ENCODE results near the gene OLFM4. TPM values are rescaled to one million over a fixed set of nuclear protein-coding genes. Genes with fewer than 3 reads are reported as not detected.

The OLFM4 gene
- total and polyA plus RNA-seq, 2 experiments from 2014 or later = not detected

DNA sequence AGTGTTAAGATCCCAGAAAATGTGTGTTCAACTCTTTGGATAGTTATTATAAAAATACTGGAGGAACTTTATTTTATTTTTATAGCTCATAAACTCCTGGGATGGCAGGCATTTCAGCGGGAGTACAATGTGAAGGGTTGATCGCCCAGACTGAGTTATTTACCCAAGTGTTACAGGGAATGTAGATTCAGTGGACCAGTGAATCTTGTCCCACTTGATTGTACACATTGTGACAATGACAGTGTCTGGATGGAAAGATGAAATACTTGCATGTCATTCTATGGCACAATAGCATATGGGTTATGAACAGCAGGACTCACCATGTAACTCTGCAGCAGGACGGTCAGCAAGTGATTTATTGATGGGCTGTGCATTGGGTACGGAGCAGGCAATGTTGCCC is 20.3 kb downstream of the OLFM4 start (continued):
- TF ChIP-seq STAT1 (IDR thresholded peaks at IDR 0.05; ENCODE audit: unreplicated experiment) (no peak), POLR2AphosphoS5 (IDR thresholded peaks at IDR 0.05; ENCODE audit: low read depth) (no peak)
- TF ChIP-seq, protein P1, sequence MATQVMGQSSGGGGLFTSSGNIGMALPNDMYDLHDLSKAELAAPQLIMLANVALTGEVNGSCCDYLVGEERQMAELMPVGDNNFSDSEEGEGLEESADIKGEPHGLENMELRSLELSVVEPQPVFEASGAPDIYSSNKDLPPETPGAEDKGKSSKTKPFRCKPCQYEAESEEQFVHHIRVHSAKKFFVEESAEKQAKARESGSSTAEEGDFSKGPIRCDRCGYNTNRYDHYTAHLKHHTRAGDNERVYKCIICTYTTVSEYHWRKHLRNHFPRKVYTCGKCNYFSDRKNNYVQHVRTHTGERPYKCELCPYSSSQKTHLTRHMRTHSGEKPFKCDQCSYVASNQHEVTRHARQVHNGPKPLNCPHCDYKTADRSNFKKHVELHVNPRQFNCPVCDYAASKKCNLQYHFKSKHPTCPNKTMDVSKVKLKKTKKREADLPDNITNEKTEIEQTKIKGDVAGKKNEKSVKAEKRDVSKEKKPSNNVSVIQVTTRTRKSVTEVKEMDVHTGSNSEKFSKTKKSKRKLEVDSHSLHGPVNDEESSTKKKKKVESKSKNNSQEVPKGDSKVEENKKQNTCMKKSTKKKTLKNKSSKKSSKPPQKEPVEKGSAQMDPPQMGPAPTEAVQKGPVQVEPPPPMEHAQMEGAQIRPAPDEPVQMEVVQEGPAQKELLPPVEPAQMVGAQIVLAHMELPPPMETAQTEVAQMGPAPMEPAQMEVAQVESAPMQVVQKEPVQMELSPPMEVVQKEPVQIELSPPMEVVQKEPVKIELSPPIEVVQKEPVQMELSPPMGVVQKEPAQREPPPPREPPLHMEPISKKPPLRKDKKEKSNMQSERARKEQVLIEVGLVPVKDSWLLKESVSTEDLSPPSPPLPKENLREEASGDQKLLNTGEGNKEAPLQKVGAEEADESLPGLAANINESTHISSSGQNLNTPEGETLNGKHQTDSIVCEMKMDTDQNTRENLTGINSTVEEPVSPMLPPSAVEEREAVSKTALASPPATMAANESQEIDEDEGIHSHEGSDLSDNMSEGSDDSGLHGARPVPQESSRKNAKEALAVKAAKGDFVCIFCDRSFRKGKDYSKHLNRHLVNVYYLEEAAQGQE (IDR thresholded peaks at IDR 0.05; ENCODE audit: unreplicated experiment) = no peak
- TF ChIP-seq, protein P2, sequence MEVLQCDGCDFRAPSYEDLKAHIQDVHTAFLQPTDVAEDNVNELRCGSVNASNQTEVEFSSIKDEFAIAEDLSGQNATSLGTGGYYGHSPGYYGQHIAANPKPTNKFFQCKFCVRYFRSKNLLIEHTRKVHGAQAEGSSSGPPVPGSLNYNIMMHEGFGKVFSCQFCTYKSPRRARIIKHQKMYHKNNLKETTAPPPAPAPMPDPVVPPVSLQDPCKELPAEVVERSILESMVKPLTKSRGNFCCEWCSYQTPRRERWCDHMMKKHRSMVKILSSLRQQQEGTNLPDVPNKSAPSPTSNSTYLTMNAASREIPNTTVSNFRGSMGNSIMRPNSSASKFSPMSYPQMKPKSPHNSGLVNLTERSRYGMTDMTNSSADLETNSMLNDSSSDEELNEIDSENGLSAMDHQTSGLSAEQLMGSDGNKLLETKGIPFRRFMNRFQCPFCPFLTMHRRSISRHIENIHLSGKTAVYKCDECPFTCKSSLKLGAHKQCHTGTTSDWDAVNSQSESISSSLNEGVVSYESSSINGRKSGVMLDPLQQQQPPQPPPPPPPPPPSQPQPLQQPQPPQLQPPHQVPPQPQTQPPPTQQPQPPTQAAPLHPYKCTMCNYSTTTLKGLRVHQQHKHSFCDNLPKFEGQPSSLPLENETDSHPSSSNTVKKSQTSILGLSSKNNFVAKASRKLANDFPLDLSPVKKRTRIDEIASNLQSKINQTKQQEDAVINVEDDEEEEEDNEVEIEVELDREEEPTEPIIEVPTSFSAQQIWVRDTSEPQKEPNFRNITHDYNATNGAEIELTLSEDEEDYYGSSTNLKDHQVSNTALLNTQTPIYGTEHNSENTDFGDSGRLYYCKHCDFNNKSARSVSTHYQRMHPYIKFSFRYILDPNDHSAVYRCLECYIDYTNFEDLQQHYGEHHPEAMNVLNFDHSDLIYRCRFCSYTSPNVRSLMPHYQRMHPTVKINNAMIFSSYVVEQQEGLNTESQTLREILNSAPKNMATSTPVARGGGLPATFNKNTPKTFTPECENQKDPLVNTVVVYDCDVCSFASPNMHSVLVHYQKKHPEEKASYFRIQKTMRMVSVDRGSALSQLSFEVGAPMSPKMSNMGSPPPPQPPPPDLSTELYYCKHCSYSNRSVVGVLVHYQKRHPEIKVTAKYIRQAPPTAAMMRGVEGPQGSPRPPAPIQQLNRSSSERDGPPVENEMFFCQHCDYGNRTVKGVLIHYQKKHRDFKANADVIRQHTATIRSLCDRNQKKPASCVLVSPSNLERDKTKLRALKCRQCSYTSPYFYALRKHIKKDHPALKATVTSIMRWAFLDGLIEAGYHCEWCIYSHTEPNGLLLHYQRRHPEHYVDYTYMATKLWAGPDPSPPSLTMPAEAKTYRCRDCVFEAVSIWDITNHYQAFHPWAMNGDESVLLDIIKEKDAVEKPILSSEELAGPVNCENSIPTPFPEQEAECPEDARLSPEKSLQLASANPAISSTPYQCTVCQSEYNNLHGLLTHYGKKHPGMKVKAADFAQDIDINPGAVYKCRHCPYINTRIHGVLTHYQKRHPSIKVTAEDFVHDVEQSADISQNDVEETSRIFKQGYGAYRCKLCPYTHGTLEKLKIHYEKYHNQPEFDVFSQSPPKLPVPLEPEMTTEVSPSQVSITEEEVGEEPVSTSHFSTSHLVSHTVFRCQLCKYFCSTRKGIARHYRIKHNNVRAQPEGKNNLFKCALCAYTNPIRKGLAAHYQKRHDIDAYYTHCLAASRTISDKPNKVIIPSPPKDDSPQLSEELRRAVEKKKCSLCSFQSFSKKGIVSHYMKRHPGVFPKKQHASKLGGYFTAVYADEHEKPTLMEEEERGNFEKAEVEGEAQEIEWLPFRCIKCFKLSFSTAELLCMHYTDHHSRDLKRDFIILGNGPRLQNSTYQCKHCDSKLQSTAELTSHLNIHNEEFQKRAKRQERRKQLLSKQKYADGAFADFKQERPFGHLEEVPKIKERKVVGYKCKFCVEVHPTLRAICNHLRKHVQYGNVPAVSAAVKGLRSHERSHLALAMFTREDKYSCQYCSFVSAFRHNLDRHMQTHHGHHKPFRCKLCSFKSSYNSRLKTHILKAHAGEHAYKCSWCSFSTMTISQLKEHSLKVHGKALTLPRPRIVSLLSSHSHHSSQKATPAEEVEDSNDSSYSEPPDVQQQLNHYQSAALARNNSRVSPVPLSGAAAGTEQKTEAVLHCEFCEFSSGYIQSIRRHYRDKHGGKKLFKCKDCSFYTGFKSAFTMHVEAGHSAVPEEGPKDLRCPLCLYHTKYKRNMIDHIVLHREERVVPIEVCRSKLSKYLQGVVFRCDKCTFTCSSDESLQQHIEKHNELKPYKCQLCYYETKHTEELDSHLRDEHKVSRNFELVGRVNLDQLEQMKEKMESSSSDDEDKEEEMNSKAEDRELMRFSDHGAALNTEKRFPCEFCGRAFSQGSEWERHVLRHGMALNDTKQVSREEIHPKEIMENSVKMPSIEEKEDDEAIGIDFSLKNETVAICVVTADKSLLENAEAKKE (CRISPR knock-in tag; IDR thresholded peaks at IDR 0.05) = no peak

DNA sequence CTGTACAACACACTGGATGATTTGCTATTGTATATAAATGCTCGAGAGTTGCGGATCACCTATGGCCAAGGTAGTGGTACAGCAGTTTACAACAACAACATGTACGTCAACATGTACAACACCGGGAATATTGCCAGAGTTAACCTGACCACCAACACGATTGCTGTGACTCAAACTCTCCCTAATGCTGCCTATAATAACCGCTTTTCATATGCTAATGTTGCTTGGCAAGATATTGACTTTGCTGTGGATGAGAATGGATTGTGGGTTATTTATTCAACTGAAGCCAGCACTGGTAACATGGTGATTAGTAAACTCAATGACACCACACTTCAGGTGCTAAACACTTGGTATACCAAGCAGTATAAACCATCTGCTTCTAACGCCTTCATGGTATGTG is 21.5 kb downstream of the OLFM4 start:
- no peaks in the 10 kb centered on the region for H3K4me1 ChIP-seq (ENCODE audit: insufficient read depth)
- H3K36me3 ChIP-seq (ENCODE audit: insufficient read depth) = no peaks in the 10 kb centered on the region
- Mint-ChIP-seq H3K9me3 (no peaks in the 10 kb centered on the region), H3K36me3 (ENCODE audit: low read depth) (no peaks in the 10 kb centered on the region), H3K27me3 (ENCODE audit: insufficient read depth, low read depth, poor library complexity) (no peaks in the 10 kb centered on the region), H3K4me1 (no peaks in the 10 kb centered on the region; the same call in 2 of the 3 replicates), H3K4me3 (no peak overlapping the region), H3K27ac (no peak overlapping the region)
- no peaks in the 10 kb centered on the region for H3F3A ChIP-seq (replicated peaks; ENCODE audit: low read depth)
- H3K27me3 ChIP-seq (ENCODE audit: insufficient read depth) = no peaks in the 10 kb centered on the region
- no peak overlapping the region for H3K4me2 ChIP-seq
- H2AFZ ChIP-seq = no peak overlapping the region
- DNase-seq (ENCODE audit: low spot score) = no peak
- no peaks in the 10 kb centered on the region for H3K79me2 ChIP-seq (replicated peaks; ENCODE audit: insufficient read depth)
- ATAC-seq = no peak
- no peak overlapping the region for H3K27ac ChIP-seq (ENCODE audit: low read depth)
- H3K9me2 ChIP-seq (ENCODE audit: insufficient read depth) = peaks cover 13% of the 10 kb centered on the region; the same call in 1 of the 2 replicates
- no peak overlapping the region for H3K4me3 ChIP-seq
- H4K20me1 ChIP-seq (replicated peaks; ENCODE audit: insufficient read depth) = no peaks in the 10 kb centered on the region
- TF ChIP-seq ZNF331 (CRISPR knock-in tag; IDR thresholded peaks at IDR 0.05; ENCODE audit: low read depth) (no peak), STAT1 (IDR thresholded peaks at IDR 0.05; ENCODE audit: unreplicated experiment) (no peak), POLR2AphosphoS5 (IDR thresholded peaks at IDR 0.05; ENCODE audit: low read depth) (no peak)
- TF ChIP-seq, protein P3, sequence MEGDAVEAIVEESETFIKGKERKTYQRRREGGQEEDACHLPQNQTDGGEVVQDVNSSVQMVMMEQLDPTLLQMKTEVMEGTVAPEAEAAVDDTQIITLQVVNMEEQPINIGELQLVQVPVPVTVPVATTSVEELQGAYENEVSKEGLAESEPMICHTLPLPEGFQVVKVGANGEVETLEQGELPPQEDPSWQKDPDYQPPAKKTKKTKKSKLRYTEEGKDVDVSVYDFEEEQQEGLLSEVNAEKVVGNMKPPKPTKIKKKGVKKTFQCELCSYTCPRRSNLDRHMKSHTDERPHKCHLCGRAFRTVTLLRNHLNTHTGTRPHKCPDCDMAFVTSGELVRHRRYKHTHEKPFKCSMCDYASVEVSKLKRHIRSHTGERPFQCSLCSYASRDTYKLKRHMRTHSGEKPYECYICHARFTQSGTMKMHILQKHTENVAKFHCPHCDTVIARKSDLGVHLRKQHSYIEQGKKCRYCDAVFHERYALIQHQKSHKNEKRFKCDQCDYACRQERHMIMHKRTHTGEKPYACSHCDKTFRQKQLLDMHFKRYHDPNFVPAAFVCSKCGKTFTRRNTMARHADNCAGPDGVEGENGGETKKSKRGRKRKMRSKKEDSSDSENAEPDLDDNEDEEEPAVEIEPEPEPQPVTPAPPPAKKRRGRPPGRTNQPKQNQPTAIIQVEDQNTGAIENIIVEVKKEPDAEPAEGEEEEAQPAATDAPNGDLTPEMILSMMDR (conservative IDR thresholded peaks at IDR 0.05; ENCODE audit: low read depth in 2 of 2) = no peak
- TF ChIP-seq, protein P4, sequence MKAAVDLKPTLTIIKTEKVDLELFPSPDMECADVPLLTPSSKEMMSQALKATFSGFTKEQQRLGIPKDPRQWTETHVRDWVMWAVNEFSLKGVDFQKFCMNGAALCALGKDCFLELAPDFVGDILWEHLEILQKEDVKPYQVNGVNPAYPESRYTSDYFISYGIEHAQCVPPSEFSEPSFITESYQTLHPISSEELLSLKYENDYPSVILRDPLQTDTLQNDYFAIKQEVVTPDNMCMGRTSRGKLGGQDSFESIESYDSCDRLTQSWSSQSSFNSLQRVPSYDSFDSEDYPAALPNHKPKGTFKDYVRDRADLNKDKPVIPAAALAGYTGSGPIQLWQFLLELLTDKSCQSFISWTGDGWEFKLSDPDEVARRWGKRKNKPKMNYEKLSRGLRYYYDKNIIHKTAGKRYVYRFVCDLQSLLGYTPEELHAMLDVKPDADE (IDR thresholded peaks at IDR 0.05) = no peak
